Measurements from ENCODE around the gene IRX4. TPM values are rescaled to one million over a fixed set of nuclear protein-coding genes. Genes with fewer than 3 reads are reported as not detected.

IRX4 gene
- total RNA-seq, 2 experiments from 2014 or later, result not detected

- Mint-ChIP-seq H3K9me3 (no peaks in the 10 kb centered on the region), H3K4me3 (no peak overlapping the region), H3K4me1 (ENCODE audit: low read depth) (no peaks in the 10 kb centered on the region), H3K36me3 (no peaks in the 10 kb centered on the region), H3K27ac (no peak overlapping the region), H3K27me3 (peaks cover 14% of the 10 kb centered on the region)
- intact Hi-C loops (cut with micrococcal nuclease), result no loop called here
- CTCF ChIA-PET, result no interaction called here
- DNase-seq, result no peak
- POLR2A ChIA-PET, result no interaction called here
These were observed 41.8 kb downstream of the IRX4 start for GRCh38 chr5:1840741-1841521.

GRCh38 chr5:1840071-1840547 is 42.6 kb downstream of the IRX4 start:
- POLR2A ChIA-PET, result no interaction called here
- Mint-ChIP-seq H3K9me3 (no peaks in the 10 kb centered on the region), H3K4me3 (no peak overlapping the region), H3K4me1 (ENCODE audit: low read depth) (no peaks in the 10 kb centered on the region), H3K27ac (no peak overlapping the region), H3K27me3 (peaks cover 14% of the 10 kb centered on the region), H3K36me3 (no peaks in the 10 kb centered on the region)
- CTCF ChIA-PET, result no interaction called here
- DNase-seq, result no peak
- intact Hi-C loops (cut with micrococcal nuclease), result no loop called here

GRCh38 chr5:1838013-1838412 is 44.7 kb downstream of the IRX4 start:
- no peak overlapping the region for H3K27ac Mint-ChIP-seq
- no peak overlapping the region for H3K4me3 Mint-ChIP-seq
- no peaks in the 10 kb centered on the region for H3K36me3 Mint-ChIP-seq
- ChIA-PET POLR2A (no interaction called here), CTCF (no interaction called here)
- H3K4me1 Mint-ChIP-seq (ENCODE audit: low read depth), result no peaks in the 10 kb centered on the region
- H3K27me3 Mint-ChIP-seq, result peaks cover 14% of the 10 kb centered on the region
- DNase-seq, result no peak
- intact Hi-C loops (cut with micrococcal nuclease), result no loop called here
- no peaks in the 10 kb centered on the region for H3K9me3 Mint-ChIP-seq

- no peaks in the 10 kb centered on the region for H3K4me1 Mint-ChIP-seq (ENCODE audit: low read depth)
- H3K27me3 Mint-ChIP-seq, result peaks cover 11% of the 10 kb centered on the region
- ChIA-PET CTCF (no interaction called here), POLR2A (no interaction called here)
- DNase-seq, result no peak
- no peak overlapping the region for H3K4me3 Mint-ChIP-seq
- H3K27ac Mint-ChIP-seq, result no peak overlapping the region
- intact Hi-C loops (cut with micrococcal nuclease), result no loop called here
- no peaks in the 10 kb centered on the region for H3K36me3 Mint-ChIP-seq
- no peaks in the 10 kb centered on the region for H3K9me3 Mint-ChIP-seq
These were observed 45.5 kb downstream of the IRX4 start for GRCh38 chr5:1836891-1837880.

- intact Hi-C loops (cut with micrococcal nuclease), result no loop called here
- POLR2A ChIA-PET, result no interaction called here
- no peak overlapping the region for H3K27ac Mint-ChIP-seq
- no peak for DNase-seq
- peaks cover 10% of the 10 kb centered on the region for H3K27me3 Mint-ChIP-seq
- H3K9me3 Mint-ChIP-seq, result no peaks in the 10 kb centered on the region
- no peak overlapping the region for H3K4me3 Mint-ChIP-seq
- H3K4me1 Mint-ChIP-seq (ENCODE audit: low read depth), result no peaks in the 10 kb centered on the region
- CTCF ChIA-PET, result no interaction called here
- H3K36me3 Mint-ChIP-seq, result no peaks in the 10 kb centered on the region
These were observed 46.4 kb downstream of the IRX4 start for GRCh38 chr5:1836176-1836890.

- Mint-ChIP-seq H3K27me3 (peaks cover 8% of the 10 kb centered on the region), H3K36me3 (peaks cover 2% of the 10 kb centered on the region), H3K27ac (no peak overlapping the region), H3K9me3 (no peaks in the 10 kb centered on the region), H3K4me1 (ENCODE audit: low read depth) (no peaks in the 10 kb centered on the region), H3K4me3 (no peak overlapping the region)
- ChIA-PET CTCF (no interaction called here), POLR2A (no interaction called here)
- intact Hi-C loops (cut with micrococcal nuclease), result no loop called here
- DNase-seq, result no peak
These were observed 47.3 kb downstream of the IRX4 start for GRCh38 chr5:1835431-1835830.

GRCh38 chr5:1834721-1835429 is 47.9 kb downstream of the IRX4 start:
- no peak for DNase-seq
- CTCF ChIA-PET, result no interaction called here
- Mint-ChIP-seq H3K36me3 (peaks cover 2% of the 10 kb centered on the region), H3K27me3 (peaks cover 7% of the 10 kb centered on the region), H3K27ac (no peak overlapping the region), H3K4me3 (no peak overlapping the region), H3K9me3 (no peaks in the 10 kb centered on the region), H3K4me1 (ENCODE audit: low read depth) (no peaks in the 10 kb centered on the region)
- intact Hi-C loops (cut with micrococcal nuclease), result no loop called here
- POLR2A ChIA-PET, result no interaction called here

GRCh38 chr5:1834022-1834551 is 48.6 kb downstream of the IRX4 start:
- ChIA-PET POLR2A (no interaction called here), CTCF (no interaction called here)
- no peaks in the 10 kb centered on the region for H3K4me1 Mint-ChIP-seq (ENCODE audit: low read depth)
- DNase-seq, result no peak
- no peaks in the 10 kb centered on the region for H3K9me3 Mint-ChIP-seq
- peaks cover 3% of the 10 kb centered on the region for H3K27me3 Mint-ChIP-seq
- no peak overlapping the region for H3K27ac Mint-ChIP-seq
- peaks cover 2% of the 10 kb centered on the region for H3K36me3 Mint-ChIP-seq
- no peak overlapping the region for H3K4me3 Mint-ChIP-seq
- intact Hi-C loops (cut with micrococcal nuclease), result no loop called here

- intact Hi-C loops (cut with micrococcal nuclease), result no loop called here
- DNase-seq, result no peak
- no peaks in the 10 kb centered on the region for H3K4me1 Mint-ChIP-seq (ENCODE audit: low read depth)
These were observed 49.3 kb downstream of the IRX4 start for GRCh38 chr5:1833264-1834021.

GRCh38 chr5:1832511-1833250 is 50.0 kb downstream of the IRX4 start:
- no peak for DNase-seq
- H3K4me3 Mint-ChIP-seq, result no peak overlapping the region
- peaks cover 2% of the 10 kb centered on the region for H3K36me3 Mint-ChIP-seq
- H3K9me3 Mint-ChIP-seq, result no peaks in the 10 kb centered on the region
- CTCF ChIA-PET, result no interaction called here
- H3K4me1 Mint-ChIP-seq (ENCODE audit: low read depth), result no peaks in the 10 kb centered on the region
- intact Hi-C loops (cut with micrococcal nuclease), result no loop called here
- H3K27ac Mint-ChIP-seq, result no peak overlapping the region
- POLR2A ChIA-PET, result no interaction called here
- H3K27me3 Mint-ChIP-seq, result peaks cover 2% of the 10 kb centered on the region

More at GRCh38 chr5:1833264-1834021, 49.3 kb downstream of the IRX4 start:
- CTCF ChIA-PET, result no interaction called here
- H3K27ac Mint-ChIP-seq, result no peak overlapping the region
- H3K9me3 Mint-ChIP-seq, result no peaks in the 10 kb centered on the region
- peaks cover 2% of the 10 kb centered on the region for H3K36me3 Mint-ChIP-seq
- no peak overlapping the region for H3K4me3 Mint-ChIP-seq
- peaks cover 2% of the 10 kb centered on the region for H3K27me3 Mint-ChIP-seq
- POLR2A ChIA-PET, result interaction anchor here (0.5 kb wide), 1 partner anchor 459 kb away, joined by 3 read pairs; no protein-coding TSS in a partner anchor
